ENCODE results near the gene FEZF1.

The FEZF1 gene

DNA sequence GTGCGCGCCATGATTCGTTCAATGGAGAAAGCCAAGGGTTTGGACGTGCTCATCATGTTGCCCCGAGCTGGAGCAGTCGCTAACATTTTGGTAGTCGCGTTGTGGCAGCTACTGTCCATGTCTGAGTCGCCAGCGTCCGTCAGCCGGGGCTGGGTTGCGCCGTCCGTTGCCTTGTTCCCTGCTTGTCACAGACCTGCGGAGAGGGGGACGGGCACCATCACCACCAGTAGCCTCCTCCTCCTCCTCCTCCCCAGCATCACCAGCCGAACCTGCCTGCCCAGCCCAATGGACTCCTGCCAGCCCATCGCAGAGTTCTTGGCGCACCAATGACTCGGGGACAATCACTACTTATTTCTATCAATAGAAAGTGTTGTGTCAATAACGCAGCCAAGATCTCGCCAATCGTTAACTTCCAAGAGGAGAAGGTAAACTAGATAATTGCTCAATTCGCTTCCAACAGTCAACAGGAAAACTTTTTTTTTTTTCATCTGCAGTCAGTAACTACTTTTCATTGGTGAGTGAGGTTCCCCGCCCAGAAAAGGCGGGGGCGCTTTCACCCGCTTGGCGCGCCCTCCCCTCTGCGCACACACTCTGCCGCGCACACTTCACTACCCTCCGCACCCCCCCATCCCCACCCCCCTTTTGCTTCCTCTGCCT, at the start of gene FEZF1:
FEZF1 (minus strand) TSS at position 432 of the 657 bp plus-strand sequence; CDS start at position 119, 313 bp downstream.
- no peak for DNase-seq

DNA sequence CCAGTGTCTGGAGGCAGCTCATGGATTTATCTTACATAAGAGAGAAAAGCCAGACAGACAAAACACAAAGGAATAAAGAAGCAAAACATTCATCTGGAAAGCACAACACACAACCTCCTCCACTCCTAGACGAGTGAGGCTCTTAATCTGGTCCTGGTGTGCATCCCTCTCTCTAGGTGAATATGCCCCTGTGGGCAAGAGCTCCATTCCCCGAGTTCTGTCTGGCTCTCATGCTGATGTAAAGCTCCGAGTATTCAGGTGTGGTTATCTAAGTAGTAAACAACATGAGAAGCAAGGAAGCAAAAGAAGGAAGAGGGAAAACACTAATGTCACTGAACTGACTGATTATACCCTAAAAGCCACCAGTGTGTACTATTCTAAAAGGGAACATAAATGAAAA, 47.9 kb upstream of the FEZF1 start:
- no peak for DNase-seq

DNA sequence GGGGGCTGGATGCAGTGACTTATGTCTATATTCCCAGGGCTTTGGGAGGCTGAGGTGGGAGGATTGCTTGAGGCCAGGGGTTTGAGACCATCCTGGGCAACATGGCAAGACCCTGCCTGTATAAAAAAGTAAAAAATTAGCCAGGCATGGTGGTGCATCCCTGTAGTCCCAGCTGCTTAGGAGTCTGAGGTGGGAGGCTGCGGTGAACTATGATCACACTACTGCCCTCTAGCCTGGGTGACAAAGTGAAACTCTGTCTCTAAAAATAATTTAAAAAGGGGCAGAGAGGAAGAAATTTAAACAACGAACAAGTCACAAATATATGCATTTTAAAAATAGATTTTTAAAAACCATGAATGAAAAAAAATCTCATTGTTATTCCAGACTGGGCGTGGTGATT, 46.2 kb upstream of the FEZF1 start:
- DNase-seq, result no peak

DNA sequence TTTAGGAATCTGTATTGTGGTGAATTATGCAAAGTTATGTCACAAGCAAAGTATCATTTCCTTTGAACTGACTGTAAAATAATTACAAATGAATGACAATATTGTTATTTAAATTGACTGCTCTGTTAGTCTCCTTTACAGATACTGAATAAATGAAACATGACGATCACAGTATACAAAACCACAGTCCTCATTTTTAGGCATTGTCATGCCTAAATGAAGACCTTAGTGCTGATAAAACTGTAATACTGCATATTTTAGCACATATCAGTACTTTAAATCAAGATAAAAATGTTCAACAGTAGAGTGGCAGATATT, 39.7 kb upstream of the FEZF1 start:
- no peak for DNase-seq

DNA sequence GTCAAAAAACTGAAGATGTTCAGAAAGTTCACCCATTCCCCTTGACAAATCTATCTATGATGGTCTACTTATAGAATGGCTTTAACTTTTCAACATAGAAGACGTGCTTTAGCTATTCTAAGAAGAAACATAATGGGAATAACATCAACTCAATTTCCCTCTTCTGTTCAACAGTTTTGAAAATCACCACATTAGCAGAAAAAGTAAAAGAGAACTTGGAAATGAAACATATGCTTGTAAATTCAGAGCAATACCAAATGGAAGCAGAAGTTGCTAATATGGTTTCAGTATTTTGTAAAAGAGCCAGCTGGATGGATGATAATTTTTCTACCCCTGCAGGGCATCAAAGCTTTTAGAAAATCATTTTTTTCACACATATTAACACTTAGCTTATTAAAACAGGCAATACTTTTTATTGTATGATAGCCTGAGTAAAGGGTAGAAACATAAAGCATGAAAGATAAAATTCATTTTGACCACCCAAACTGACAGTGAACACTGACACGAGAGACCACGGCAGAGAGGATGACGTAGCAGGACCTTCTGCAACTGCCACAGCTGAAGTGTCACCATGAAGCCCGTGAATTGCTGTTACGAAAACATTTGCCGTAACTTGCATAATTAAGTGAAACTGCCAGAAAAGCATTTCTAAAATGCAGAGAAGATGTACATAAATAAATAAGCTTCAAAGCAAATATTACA, 39.2 kb upstream of the FEZF1 start:
- DNase-seq, result no peak

DNA sequence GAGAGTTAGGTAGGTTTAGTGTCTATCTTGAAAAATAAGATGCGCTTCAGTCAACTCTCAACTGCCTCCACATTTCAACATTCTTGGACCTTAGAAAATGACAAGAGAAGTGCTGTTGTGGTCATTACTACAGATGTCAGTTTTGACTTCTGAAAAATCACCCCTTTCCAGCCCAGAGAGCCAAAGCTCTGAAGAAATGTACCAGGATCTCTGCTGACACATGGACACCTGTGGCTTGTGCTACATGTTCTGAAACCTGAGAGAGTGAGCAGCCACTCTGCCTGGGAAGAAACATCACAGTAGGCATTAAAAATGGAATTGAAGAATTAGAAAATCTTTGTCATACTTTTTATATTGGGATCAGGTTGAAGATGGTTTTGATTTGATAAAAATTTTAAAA, 35.9 kb upstream of the FEZF1 start:
- no peak for DNase-seq

DNA sequence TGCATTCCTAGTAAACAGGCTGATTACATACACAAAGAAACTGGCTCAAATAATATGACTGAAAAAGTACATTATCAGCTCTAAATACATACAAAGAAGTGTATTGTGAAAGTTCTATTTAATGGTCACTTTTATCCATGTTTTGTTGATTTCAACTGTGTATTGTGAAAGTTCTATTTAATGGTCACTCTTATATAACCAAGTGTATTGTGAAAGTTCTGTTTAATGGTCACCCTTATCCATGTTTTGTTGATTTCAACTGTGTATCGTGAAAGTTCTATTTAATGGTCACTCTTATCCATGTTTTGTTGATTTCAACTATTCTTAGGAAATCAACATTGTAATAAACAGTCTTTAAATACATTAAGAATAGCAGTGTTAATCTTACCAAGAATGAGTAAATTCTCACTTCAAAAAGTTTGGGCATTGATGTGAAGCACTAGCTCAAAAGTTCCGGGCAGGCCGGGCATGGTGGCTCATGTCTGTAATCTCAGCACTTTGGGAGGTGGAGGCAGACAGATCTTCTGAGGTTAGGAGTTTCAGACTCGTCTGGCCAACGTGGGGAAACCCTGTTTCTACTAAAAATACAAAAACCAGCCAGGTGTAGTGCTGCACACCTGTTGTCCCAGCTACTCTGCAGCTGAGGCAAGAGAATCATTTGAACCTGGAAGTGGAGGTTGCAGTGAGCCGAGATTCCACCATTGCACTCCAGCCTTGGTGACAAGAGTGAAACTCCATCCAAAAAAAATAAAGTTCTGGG, 34.8 kb upstream of the FEZF1 start:
- DNase-seq, result no peak

DNA sequence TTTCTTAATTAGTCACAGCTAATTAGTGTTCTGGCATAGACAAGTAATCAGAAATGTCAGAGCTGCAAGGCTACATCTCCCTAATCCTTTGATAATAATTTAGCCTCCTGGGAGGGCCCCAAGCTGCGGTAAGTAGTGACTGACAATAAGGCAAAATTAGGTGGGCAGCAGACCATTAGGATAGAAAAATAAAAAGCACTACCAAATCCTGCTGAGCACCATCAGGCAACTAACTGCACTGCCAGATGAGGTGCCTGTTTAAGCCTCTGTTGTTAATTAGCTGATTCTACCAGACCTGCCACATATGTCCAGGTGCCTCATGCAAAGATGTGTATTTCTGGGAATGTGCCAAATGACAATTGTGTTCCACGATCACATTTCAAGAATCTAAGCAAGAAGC, 32.5 kb upstream of the FEZF1 start:
- DNase-seq, result no peak

DNA sequence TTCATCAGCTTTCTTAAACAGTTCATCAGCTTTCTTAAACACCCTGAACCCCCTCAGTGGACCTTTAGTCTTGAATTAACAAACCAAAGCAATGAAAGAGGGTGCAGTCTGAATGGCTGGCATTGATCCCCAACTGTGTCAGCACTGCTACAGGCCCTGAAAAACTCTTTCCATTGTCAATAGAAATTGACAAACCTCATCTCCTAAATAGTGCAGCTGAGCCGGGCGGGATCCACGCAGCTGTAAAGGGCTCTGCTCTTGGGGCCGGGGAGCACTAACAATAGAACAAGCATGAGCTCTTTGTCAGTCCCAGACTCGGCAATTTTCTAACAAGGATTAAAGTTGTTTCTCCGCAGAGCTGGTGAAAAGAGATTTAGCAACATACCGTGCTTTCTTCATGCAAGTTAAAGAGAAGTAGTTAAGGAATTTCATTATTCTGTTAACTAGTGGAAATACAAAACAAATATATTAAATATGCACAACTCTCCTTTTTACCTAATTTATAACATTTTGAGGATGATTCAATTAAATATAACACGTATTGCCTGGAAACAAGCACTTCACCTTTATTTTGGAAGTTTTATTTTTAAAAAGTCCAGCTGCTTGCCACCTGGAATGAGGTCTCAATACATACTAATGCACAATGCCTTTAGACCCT, 24.7 kb upstream of the FEZF1 start:
- DNase-seq, result no peak

DNA sequence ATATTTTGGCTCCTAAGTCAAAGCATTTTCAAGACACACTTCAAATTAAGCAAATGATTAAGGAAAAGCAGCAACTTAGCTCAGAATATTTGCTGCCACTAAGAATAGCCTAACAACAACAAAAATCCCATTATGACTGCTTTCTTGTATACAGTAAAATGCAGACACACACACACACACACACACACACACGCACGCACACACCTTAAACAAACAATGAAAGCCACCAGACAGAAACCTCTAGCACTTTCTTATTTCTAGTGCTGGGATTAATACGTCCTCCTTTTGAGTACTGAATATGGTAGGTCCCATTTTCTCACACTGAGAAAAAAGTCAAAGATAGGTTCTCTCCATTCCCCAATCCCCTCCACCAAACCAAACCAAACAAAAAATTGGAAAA, 23.4 kb upstream of the FEZF1 start:
- no peak for DNase-seq

DNA sequence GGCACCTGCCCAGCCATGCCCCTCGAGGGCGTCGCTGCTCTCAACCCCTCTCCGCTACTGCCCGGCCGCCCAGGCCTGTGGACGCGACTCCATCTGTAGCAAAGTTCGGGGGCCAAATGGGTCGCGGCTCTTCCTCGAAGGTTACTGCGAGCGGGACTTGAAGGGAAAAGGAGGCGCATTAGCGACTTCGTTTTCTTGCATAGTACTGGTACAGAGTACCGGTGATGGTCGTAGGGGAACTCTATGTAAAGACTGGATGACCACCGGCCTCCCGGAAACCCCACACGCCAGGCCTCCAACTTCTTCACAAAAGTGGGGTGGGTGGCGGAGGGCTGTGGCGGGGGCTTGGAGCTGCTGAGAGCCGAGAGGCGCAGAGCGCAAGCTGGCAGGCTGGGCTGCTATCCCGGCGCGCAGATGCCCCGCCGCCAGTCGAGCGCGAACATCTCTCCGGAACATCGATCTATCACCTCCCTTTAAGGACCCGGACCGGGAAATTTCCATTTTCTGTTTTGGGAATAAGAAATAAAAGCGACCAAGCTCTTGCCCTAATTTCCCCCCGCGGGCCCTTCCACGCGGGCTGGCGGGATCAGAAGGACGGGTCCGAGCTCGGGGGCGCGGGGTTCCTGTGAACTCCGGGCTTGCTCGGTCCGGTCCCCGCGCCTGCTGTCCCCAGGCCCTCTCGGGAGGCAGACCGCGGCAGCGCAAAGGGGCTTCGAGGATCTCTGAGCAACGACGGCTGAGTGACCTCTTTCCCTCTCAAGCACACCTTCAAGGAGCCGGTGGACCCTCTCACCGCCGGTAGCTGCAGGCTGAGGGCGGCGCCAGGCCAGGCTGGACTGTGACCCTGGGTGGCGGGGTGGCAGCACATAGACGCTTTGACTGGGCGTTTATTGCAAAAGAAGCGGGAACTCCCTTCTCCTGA, 12.2 kb upstream of the FEZF1 start:
- no peak for DNase-seq

DNA sequence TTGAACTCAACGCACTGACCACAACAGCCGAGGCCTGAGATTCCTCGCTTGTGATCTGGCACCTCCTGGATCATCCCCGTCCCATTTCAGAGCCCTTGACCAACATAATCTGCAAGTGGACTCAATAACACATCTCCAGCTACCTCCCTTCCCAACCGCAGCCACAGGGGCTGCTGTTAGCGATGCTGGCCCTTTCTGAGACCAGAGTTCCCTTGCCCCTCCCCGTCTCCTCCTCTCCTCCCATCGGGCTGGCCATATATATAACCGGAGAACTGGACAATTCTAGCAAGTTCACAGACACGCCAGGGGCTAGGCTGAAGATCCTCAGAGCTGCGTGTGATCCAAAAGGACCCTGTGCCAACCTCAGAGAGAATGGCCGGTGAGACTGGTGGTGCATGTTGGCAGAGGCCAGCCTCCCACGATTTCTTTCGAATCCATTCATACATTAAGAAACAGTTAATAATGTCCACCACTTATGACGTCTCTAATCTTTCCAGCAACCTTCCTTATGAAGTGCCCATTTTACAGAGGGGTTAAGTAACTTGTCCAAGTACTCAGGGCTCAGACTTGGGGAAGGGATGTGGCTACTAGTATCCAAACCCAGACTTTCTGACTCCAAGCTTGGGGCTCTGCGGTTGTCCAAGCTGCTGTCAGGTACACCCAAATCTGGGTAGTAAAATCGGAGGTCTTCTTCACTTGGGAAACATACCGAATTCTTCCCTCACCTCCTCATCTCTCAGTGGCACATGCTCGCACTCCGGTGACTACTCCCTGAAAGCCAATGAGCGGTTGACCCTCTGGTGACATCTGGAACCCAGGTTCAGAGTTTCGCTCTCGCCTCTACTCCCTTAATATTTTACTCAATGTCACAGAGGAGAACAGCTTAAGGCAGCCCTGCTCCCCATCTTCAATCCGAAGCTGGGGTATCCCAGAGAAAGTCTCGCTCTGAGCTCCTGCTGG, 11.2 kb upstream of the FEZF1 start:
- DNase-seq, result no peak

DNA sequence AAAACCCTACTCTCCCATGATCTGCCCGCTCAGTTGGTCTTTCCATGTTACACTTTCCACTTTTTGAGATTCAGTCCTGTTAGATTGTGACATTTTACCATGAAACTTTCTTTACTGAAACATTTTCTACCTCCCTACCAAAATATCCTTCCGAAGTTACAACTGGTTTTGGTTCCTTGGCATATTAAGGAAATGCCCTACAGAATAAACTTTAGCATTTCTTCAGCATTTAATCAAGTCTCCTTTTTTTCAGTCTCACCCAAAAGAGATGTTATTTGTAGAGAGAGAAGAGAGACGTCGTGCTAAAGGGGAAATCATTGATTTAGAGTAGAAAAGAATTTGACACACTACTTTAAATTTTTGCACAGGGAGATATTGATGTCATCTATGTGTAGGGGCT, 9.7 kb upstream of the FEZF1 start:
- DNase-seq, result no peak

DNA sequence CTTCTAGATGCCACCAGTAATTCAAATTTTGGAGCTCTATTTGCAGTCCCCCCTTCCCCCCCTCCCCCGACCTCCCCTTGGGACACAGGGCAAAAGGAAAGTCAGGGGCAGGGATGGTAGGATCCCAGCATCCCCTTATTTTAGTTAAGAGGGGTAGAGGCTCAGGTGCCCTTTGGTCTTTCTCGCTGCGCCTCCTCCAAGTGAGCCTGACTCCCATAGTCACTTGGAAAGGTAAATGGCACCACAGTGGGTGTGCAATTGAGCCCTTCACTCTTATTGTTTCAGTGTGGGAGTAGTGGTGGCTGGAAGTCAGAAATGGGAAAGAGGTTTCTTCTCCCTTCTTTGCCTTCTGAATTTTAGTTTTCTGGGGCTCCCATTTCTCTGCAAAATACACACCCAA, 8.2 kb upstream of the FEZF1 start:
- DNase-seq, result no peak

DNA sequence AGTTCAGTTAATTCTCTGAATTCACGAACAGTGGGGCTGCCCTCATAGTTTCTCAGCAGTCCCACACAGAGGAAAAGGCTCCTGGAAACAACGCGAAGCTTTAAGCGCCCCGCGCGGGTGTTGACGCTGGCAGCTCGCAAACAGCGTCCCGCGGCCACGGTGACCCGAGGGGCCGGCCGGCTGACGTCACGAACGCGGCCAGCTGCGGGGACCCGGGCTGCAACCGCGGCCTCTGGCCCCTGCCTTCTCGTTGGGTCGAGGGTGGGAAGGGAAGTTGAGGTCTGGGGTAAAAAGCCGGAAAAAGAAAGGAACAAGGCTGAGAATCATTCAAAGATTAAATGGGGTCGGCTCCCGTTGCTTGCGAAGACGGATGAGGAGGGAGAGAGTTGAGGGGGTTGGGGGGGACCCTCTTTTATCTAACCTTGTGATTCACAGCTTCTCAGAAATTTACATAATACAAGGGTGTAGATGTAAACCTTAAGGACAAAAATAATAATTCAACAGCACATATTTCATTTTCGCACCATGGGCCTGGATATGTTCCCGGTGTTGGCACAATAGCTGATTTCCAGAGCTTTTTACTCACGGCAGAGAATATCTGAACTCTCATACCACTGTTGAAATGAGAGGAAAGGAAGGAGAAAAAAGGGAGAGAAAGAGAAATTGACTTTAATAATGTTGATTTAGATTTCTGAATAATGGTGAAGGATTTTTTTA, 7.3 kb upstream of the FEZF1 start:
- DNase-seq, result no peak

DNA sequence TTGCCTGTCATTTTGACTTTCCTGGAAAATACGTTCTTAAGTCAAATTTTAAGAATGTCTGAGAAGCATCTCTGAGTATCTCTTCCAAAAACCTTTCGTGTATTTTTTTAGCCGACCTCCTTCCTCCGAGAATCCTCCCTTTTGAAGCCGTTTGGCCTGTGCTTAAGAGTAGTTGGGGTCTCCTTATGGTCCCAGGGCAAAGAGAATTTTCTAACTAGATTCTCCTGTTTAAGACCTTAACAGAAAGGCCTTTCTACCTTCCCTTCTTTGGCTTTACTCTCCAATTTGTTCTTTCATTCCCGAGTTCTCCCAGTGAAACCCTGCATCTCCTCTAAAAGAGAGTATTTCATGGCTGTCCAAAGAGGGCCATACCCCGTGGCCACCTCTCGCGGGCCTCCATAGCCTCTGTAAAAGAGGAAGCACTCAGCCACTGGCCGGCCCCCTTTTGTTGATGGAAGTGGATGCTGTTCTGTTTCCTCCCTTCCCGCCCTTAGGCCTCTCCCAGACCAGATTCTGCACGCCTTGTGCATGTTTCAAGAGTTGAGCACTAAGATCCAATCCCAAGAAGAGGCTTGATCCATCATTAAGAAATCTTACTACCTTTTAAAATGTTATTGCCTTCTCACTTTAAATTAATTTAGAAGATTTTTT, 6.6 kb upstream of the FEZF1 start:
- DNase-seq, result no peak

DNA sequence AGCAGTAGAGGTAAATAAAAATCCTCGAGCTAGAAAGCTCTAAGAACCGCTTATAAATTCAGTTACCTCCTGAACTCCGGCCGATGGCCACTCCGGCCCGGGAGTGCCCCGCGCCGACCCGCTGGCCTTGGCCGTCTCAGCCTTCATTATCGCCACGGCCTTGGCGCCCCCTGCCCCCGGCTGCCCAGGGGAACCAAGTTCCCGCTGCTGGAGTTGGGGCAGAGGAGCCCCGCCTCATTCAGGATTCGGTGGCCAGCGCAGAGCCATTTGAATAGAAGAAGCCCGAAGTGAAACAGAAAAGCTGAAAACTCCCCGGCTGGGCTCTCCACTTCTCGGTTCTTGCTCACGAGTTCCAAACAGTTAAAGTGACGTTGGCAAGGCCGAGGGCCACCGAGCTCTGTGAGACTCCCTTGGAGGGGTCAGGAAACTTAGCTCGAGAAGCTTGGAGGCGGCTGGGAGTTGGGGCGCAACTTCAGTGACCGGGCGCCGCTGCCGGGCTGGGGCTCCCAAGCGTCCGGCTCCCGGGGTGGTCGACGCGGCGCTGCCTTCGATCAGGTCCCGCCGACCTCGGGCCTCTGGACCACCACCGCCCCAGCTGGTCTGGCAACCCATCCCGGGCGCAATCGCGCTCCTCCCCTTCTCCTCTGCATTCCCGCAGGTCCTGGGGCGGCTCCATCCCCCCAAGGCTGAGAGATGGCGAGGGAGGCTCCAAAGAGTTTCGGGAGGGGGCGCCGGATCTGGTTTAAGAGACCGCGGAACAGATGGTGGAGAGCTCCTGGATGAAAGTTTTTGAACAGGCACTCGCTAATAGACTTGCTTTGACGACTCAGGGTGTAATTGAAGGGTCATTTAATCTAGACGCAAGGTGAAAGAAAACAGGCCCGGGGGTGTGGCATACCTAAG, 5.8 kb upstream of the FEZF1 start:
- DNase-seq, result no peak

DNA sequence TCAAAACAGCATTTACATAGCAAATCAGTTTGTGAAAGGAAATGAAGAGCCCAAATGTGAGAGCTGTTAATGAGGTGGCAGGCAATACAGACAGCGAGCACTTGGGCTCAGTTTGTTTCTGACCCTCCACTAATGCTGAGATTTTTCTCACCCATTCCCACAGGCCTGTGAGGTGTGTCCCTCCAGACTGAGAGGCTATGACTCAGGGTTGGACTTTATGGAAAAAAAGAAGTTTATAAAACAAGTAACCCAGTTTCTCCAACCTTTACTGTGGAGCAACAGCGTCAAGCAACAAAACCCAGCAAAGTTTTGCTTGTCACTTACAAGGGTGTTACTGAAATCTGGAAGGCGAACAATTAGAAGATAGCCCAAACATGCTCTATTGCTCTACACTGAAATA, 4.9 kb upstream of the FEZF1 start:
- no peak for DNase-seq

DNA sequence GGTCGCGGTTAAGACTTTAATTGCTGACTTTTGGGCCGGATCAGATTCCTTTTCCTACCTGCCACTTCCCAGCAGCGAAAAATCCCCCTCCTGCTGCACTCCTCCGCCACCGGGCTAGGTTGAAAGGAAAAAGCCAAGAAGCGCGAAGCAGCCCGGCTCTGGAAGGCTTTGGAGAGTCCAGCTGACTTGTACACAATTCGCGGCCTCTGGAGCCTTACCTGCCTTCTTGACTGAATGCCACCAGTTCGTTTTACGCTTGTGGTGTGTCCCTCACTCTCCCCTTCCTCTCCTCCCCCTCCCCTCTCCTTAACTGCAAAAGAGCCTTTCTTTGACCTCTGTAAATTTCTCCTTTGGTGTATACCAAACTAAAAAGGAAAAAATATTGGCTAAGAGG, 2.7 kb upstream of the FEZF1 start:
- DNase-seq, result no peak

Data from activated CD4-positive, alpha-beta T cell treated with anti-CD3 and anti-CD28 coated beads, Interleukin-10, Interleukin-2, amounts not matched to agents 100 ng/mL and 50 ng/mL, durations not matched to agents 16 hours and 8 hours (primary cell).